IMR-90 (cell line): Measurements from ENCODE around the gene SH3GLB2. TPM values are rescaled to one million over a fixed set of nuclear protein-coding genes. Genes with fewer than 3 reads are reported as not detected.
"Not testable (repeated sequence)": the region's sequence is repeated elsewhere in the genome, so short reads cannot be mapped to it uniquely, and the experiment has no call there.

ENCODE experiments used
- ATAC-seq: fragments of 200-7000 bp; cut with Tn5 transposase; 2 replicates; pipeline ENCODE4 v1.9.1; 2020; ENCODE audit warnings: low read depth, mild to moderate bottlenecking, moderate library complexity
- BruUV-seq: library from RNA; stranded (reverse); fragments of 400-500 nt; replicated peaks from 2 replicates; lab custom pipeline; 2021; lab: Mats Ljungman, UMichigan
- CTCF ChIA-PET: fragments of 300-600 bp; formaldehyde crosslinking; extraction: SDS; loops from one replicate; lab custom pipeline; 2021; ENCODE audit warnings: antibody characterized with exemption; lab: Yijun Ruan, JAX
- POLR2A ChIA-PET: fragments of 300-600 bp; sonication (Branson Sonifier 250); formaldehyde crosslinking; loops from one replicate; lab custom pipeline; 2022; ENCODE audit warnings: antibody characterized with exemption; ENCODE audit not compliant: unreplicated experiment; lab: Charles Lee
- DNase-seq: peaks from one replicate; pipeline ENCODE4 v3.0.0; 2013
- H2AFZ ChIP-seq: replicated peaks from 2 replicates; pipeline ENCODE3; 2013; ENCODE audit warnings: low read length, mild to moderate bottlenecking; ENCODE audit not compliant: poor library complexity
- H2AK5ac ChIP-seq: 2 replicates; pipeline ENCODE4 v1.6.1; 2013; ENCODE audit warnings: low read depth, low read length, inconsistent platforms
- H2AK9ac ChIP-seq: replicated peaks from 2 replicates; pipeline ENCODE3; 2013; ENCODE audit warnings: mild to moderate bottlenecking, low read depth, low read length, moderate library complexity; ENCODE audit not compliant: poor library complexity
- H2BK120ac ChIP-seq: 2 replicates; pipeline ENCODE4 v1.6.1; 2013; ENCODE audit warnings: low read depth, low read length, inconsistent platforms
- H2BK15ac ChIP-seq: 3 replicates; pipeline ENCODE4 v1.6.1; 2013; ENCODE audit warnings: low read depth, low read length, inconsistent platforms
- H2BK20ac ChIP-seq: 2 replicates; pipeline ENCODE4 v1.6.1; 2013; ENCODE audit warnings: low read depth, mild to moderate bottlenecking, inconsistent platforms, low read length, moderate library complexity
- H2BK5ac ChIP-seq: 2 replicates; pipeline ENCODE4 v1.6.1; 2013; ENCODE audit warnings: mild to moderate bottlenecking, low read depth, low read length, inconsistent platforms; ENCODE audit not compliant: poor library complexity, severe bottlenecking
- H3K14ac ChIP-seq: replicated peaks from 2 replicates; pipeline ENCODE4 v1.6.1; 2013; ENCODE audit warnings: low read depth, low read length, inconsistent platforms
- H3K18ac ChIP-seq: 2 replicates; pipeline ENCODE4 v1.6.1; 2013; ENCODE audit warnings: low read depth, low read length, control low read depth
- H3K23ac ChIP-seq: 2 replicates; pipeline ENCODE4 v1.6.1; 2013; ENCODE audit warnings: low read depth, low read length, inconsistent platforms
- H3K27ac ChIP-seq: 2 replicates; pipeline ENCODE4 v1.5.1; 2013; ENCODE audit warnings: mild to moderate bottlenecking, control low read depth, low read length; ENCODE audit not compliant: insufficient read depth
- H3K27me3 ChIP-seq: 2 replicates; pipeline ENCODE4 v1.6.1; 2013; ENCODE audit warnings: low read length; ENCODE audit not compliant: control insufficient read depth, insufficient read depth
- H3K36me3 ChIP-seq: 2 replicates; pipeline ENCODE4 v1.6.1; 2013; ENCODE audit warnings: low read length, mixed read lengths; ENCODE audit not compliant: control insufficient read depth, insufficient read depth
- H3K4ac ChIP-seq: 2 replicates; pipeline ENCODE4 v1.6.1; 2013; ENCODE audit warnings: low read depth, low read length, inconsistent platforms
- H3K4me1 ChIP-seq: 2 replicates; pipeline ENCODE4 v1.6.1; 2013; ENCODE audit warnings: low read length, mixed read lengths; ENCODE audit not compliant: control insufficient read depth, insufficient read depth
- H3K4me2 ChIP-seq: 2 replicates; pipeline ENCODE4 v1.6.1; 2013; ENCODE audit warnings: low read depth, mild to moderate bottlenecking, control low read depth, low read length, moderate library complexity
- H3K4me3 ChIP-seq: 2 replicates; pipeline ENCODE4 v1.5.1; 2013; ENCODE audit warnings: low read depth, mild to moderate bottlenecking, control low read depth, low read length, moderate library complexity; ENCODE audit not compliant: insufficient read depth
- H3K56ac ChIP-seq: 2 replicates; pipeline ENCODE4 v1.6.1; 2013; ENCODE audit warnings: low read length, inconsistent platforms; ENCODE audit not compliant: insufficient read depth; ENCODE audit errors: extremely low read depth
- H3K79me1 ChIP-seq, 2 experiments: 2 replicates each; pipeline ENCODE4 v1.6.1; 2013; ENCODE audit warnings: low read length in 2 of 2, inconsistent platforms in 1 of 2, low read depth in 1 of 2
- H3K9ac ChIP-seq: 2 replicates; pipeline ENCODE4 v1.6.1; 2013; ENCODE audit warnings: low read depth, low read length, control low read depth
- H3K9me1 ChIP-seq: 2 replicates; pipeline ENCODE4 v1.6.1; 2013; ENCODE audit warnings: low read length, inconsistent platforms; ENCODE audit not compliant: insufficient read depth
- H3K9me3 ChIP-seq: 2 replicates; pipeline ENCODE4 v1.6.1; 2013; ENCODE audit warnings: low read length; ENCODE audit not compliant: control insufficient read depth, insufficient read depth
- H4K20me1 ChIP-seq: 2 replicates; pipeline ENCODE4 v1.6.1; 2013; ENCODE audit warnings: low read length, inconsistent platforms; ENCODE audit not compliant: insufficient read depth
- H4K5ac ChIP-seq: 2 replicates; pipeline ENCODE4 v1.6.1; 2013; ENCODE audit warnings: mild to moderate bottlenecking, low read depth, low read length, control low read depth
- H4K8ac ChIP-seq, 2 experiments: 2 replicates each; pipeline ENCODE4 v1.6.1; 2013; ENCODE audit warnings: low read depth in 2 of 2, low read length in 2 of 2, control low read depth in 1 of 2, inconsistent platforms in 1 of 2
- H4K91ac ChIP-seq: 2 replicates; pipeline ENCODE4 v1.6.1; 2013; ENCODE audit warnings: low read depth, low read length, inconsistent platforms; ENCODE audit not compliant: insufficient read depth
- WGBS, 2 experiments: methylation state at CpG; one replicate each; pipeline versions ENCODE4 v1.1.5 to v1.1.7; 2013; ENCODE audit warnings: missing lambda C conversion rate in 2 of 2; ENCODE audit not compliant: insufficient read length in 1 of 2; ENCODE audit errors: extremely low coverage in 2 of 2; 5-methylcytosine and 5-hydroxymethylcytosine counted together
- dilution Hi-C: fragments of 300-500 bp; cut with HindIII; formaldehyde crosslinking; loops from one replicate; pipeline ENCODE4 v1.14.3; 2018; ENCODE audit warnings: low sequenced_read_pairs; ENCODE audit not compliant: unreplicated experiment
- in situ Hi-C: fragments of 300-500 bp; cut with MboI; formaldehyde crosslinking; loops from 3 replicates; pipeline ENCODE4 v1.14.3; 2019; ENCODE audit warnings: low sequenced_read_pairs, inconsistent platforms, mixed read lengths
- intact Hi-C: fragments of 100-400 bp; cut with micrococcal nuclease; formaldehyde crosslinking; loops from 2 replicates; pipeline ENCODE4 v1.10.0; 2022
- polyA plus RNA-seq, 3 experiments: library from polyadenylated mRNA; depleted of rRNA; stranded (reverse); fragments of >200 nt; gene quantifications; 2 replicates each; pipeline ENCODE4 v1.2.3, GENCODE V29; 2012; ENCODE audit warnings: low replicate concordance in 1 of 3
- total RNA-seq: library from RNA; depleted of rRNA; stranded (reverse); fragments of >200 nt; gene quantifications from 2 replicates; pipeline ENCODE4 v1.2.3, GENCODE V29; 2012

Gene SH3GLB2
- total and polyA plus RNA-seq, 2 of the 4 experiments (the other 2 are of a cell fraction), result 36.4 to 68.4 TPM

DNA sequence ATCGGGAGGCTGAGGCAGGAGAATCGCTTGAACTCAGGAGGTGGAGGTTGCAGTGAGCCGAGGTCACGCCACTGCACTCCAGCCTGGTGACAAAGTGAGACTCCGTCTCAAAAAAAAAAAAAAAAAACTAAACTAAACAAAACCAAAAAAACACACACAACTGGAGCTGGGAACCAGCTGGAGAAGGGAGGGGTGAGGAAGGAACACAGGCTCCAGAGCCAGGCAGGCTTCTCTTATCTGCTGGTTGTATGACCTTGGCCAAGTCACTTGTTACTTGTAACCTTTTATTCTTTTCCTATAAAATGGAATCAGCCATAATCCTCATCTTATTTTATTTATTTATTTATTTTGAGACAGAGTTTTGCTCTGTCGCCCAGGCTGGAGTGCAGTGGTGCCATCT, 24.0 kb downstream of the SH3GLB2 start:
- H2BK5ac ChIP-seq, H3K4me2 ChIP-seq, H3K23ac ChIP-seq, H2BK20ac ChIP-seq, H3K4me3 ChIP-seq, ATAC-seq, H4K8ac ChIP-seq, POLR2A ChIA-PET, H4K20me1 ChIP-seq, H4K91ac ChIP-seq, dilution Hi-C loops, H2BK15ac ChIP-seq, H3K4me1 ChIP-seq, BruUV-seq, H3K27ac ChIP-seq, H3K27me3 ChIP-seq, intact Hi-C loops, H2AK9ac ChIP-seq, H3K14ac ChIP-seq, H3K79me1 ChIP-seq, in situ Hi-C loops, H2AK5ac ChIP-seq, H3K56ac ChIP-seq, H2AFZ ChIP-seq, H2BK120ac ChIP-seq, H3K9me3 ChIP-seq, H3K9me1 ChIP-seq, H3K18ac ChIP-seq, H3K9ac ChIP-seq, H4K5ac ChIP-seq, DNase-seq, H3K4ac ChIP-seq: not testable (repeated sequence)
- WGBS, 2 experiments, result no CpG with 5 or more reads among the region's 6 CpGs
- CTCF ChIA-PET, result interaction anchor here (0.6 kb wide), 2 partner anchors 89 to 159 kb away, joined by 3 read pairs; no protein-coding TSS in a partner anchor
- peaks cover 62% of the 10 kb centered on the region for H3K36me3 ChIP-seq
